Activated CD4-positive, alpha-beta T cell treated with anti-CD3 and anti-CD28 coated beads, Interleukin-2, amount 50 U/mL, for 4 hours (primary cell): ENCODE data around the gene CPN2.

Experiments used
- DNase-seq, 2 experiments: peaks; one replicate each; pipeline ENCODE4 v3.0.0-alpha.2; 2020

CPN2 gene, protein sequence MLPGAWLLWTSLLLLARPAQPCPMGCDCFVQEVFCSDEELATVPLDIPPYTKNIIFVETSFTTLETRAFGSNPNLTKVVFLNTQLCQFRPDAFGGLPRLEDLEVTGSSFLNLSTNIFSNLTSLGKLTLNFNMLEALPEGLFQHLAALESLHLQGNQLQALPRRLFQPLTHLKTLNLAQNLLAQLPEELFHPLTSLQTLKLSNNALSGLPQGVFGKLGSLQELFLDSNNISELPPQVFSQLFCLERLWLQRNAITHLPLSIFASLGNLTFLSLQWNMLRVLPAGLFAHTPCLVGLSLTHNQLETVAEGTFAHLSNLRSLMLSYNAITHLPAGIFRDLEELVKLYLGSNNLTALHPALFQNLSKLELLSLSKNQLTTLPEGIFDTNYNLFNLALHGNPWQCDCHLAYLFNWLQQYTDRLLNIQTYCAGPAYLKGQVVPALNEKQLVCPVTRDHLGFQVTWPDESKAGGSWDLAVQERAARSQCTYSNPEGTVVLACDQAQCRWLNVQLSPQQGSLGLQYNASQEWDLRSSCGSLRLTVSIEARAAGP

DNA sequence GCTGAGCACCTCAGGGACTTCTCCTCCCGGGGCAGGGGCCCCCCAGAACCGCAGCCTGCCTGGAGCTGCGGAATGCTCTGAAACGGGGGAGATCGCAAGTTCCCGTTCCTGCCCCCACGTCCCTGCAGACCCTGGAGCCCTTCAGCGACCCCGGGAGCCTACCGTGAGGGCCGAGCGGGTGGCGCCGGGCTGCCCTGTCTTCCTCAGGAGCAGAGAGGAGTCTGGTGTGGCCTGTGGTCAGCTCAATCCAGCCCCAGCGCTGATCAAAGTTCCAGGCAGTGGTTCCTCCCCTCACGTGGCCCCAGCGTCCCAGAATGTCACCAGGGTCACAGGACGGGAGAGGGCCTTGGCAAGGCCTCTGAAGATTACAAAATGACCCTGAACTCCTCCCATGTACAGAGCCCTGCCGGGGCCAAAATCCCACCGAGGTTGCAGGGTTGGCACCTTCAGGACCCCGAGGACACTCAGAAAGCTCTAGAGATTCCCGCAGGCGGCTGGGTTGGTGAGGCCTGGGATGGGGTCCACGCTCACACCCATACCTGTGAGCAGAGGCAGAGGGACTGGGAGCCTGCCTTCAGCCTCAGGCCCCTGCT is at the start of gene CPN2:
TSS of gene CPN2 (minus strand) at position 249 of the 593 bp plus-strand sequence. CDS start 8,626 bp downstream, outside the sequence.
- no peak for DNase-seq

DNA sequence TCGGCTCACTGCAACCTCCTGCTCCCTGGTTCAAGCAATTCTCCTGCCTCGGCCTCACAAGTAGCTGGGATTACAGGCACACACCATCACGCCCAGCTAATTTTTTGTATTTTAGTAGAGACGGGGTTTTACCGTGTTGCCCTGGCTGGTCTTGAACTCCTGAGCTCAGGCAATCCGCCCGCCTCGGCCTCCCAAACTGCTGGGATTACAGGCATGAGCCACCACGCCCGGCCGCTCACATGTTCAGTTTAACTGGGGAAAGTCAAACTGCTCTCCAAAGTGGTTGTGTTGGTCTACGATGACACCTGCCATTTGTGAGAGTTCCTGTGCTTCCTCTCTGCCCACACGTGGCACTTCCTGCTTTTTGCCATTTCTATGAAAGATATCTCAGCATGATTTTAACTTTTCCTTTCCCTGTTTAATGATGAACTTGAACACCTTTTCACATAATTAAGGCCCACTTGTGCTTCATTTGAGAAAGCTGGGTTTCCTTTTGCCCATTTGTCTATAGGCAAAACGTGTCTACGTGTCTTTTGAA is 48.8 kb upstream of the CPN2 start:
- no peak for DNase-seq

DNA sequence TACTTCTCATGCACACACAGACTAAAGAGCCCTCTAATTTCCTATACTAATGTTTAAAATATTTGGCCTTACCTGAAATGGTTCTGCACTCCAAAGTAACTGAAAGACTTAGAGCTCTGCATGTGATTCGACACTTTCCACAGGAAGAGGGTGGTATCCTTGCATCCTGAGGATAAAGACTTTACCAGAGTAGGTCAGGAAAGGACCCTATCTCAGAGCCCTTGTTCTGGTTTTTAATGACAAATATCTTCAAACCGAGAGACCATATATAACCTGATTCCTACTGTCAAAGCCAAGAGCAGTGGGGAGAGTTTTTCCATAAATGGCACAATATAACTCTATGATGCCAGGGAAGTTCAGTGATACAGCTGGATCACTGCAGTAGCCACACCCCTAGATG is 48.0 kb upstream of the CPN2 start, which contains the start of gene GP5:
TSS of gene GP5 (minus strand) at position 101 of the 400 bp plus-strand sequence. CDS start 984 bp downstream, outside the sequence.
- DNase-seq, result no peak

DNA sequence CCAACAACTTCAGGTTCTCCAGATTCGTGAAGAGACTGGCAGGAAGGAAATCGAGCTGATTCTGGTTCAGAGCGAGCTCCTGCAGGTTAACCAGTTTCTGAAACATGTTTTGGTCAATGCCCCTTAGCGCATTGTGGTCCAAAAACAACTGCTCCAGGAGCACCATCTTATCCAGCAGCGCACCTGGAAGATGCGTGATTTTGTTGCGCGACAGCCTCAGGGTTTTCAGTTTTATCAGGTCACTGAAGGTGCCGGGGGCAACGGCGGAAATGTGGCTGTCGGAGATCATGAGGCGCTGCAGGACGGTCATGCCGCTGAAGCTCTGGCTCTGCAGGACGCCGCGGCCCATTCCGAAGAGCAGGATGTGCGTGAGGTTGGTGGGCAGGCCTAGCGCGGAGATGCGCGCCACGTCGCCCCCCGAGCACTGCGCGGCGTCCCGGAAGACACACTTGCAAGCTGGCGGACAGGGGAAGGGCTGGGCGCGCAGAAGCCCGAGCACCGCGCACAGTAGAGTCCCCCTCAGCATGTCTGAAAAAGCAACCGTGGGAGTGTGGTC is 46.7 kb upstream of the CPN2 start:
- no peak for DNase-seq

DNA sequence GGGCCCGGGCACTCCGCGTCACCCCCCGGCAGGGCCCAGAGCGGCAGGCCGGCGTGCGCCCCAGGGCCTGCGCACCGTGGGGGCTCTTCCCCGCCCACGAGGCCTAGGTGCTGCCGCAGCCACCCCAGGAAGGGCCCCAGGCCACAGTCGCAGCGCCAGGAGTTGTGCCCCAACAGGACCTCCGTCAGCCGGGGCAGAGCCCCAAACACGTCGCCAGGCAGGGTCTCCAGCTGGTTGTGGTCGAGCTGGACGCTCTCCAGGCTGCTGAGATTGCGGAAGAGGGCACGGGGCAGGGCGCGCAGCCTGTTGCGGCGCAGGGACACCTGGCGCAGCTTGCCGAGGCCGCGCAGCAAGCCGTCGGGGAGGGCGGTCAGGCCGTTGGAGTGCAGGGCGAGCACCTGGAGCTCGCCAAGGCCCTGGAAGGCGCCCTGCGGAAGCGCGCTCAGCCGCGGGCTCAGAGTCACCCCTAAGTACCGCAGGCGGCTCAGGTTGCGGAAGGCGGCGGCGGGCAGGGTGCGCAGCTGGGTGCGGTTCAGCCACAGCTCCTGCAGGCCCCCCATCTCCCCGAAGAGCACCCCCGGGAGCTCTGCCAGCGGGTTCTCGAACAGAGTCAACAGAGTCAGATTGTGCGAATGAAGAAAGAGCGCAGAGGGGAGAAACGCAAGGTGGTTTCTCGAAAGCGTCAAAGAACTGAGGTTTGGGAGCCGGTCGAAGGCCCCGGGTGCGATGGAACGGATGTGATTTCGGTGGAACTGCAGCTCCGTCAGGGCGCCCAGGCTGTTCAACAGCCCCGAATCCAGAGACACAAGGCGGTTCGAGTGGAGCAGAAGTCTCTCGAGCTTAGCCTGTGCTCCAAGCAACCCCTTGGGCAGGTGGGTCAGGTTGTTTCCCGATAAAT is 46.0 kb upstream of the CPN2 start:
- DNase-seq, result peak; percentile 22 to 24

DNA sequence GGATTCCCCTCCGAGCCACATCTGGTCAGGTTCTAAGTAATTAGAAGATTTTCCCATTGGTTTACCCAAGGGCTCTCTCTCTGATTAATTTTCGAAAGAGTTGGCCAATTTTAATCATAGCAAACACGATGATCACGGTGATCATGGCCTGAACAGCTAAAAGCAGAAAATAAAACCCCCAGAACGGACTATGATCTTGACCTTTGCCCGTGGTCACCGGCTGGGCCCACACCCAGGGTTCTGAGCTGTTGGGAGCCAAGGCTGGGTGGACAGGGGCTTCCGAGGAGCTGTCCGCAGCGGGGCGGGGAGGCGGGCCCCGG is 45.4 kb upstream of the CPN2 start:
- DNase-seq, result no peak

DNA sequence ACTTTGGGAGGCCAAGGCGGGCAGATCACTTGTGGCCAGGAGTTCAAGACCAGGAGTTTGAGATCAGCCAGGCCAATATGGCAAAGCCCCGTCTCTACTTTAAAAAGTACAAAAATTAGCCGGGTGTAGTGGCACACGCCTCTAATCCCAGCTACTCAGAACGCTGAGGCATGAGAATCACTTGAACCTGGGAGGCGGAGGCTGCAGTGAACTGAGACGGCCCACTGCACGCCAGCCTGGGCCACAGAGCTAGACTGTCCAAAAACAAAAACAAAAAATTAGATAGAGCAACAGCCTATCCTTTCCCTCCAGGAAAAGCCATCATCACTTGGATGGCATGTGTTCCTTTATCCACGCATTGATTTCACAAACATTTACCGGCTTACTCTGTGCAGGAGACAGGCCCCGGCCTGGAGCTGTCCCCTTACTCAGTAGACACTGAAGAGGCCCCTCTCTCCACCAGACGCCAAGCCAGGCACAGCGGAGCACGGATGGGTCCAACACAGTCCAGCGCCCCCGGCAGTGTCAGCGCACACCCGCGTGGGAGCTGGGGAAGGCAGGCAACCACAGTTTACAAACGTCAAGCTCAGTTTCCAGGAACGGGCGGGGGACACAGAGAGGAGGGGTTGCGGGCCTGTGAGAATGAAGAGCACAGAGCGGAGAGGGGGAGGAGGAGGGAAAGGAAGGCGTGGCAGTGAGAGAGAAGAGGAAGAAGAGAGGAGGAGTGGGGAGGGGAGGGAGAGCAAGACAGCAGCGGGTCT is 44.8 kb upstream of the CPN2 start:
- peak; percentile 72 to 77 for DNase-seq

DNA sequence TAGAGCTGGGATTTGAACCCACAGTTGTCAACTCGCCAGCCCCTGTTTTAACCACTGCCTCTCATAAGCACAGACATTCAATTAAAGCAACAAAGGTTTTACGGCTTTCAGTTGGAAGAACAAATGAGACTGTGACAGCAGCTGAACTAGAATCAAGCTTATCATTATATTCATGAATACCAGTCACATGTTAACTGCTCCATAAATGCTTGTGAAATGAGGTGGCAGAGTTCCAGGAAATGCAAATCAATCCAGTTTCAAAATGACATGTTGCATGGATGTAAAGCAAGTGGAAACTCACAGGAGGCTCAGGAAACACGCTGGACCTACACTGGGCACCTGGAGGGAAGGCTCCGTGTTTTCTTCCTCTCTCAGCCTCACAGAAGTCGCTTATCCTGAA is 44.1 kb upstream of the CPN2 start:
- DNase-seq, result no peak

DNA sequence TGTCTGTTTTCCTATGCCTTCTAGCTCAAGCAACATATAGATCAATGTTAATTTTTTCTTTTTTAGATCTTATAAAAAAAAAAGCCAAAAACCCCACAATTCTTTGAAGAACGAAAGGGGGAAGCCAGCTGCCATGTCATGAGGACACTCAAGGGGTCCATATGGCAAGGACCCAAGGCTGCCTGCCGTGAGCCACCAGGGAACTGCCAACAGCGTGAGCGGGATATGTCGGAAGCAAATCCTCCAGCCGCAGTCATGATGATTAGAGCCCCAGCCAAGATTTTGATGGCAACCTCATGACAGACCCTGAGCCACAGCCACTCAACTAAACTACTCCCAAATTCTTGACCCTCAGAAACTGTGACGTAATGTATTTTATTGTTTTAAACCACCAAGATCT is 41.4 kb upstream of the CPN2 start:
- DNase-seq, result no peak

DNA sequence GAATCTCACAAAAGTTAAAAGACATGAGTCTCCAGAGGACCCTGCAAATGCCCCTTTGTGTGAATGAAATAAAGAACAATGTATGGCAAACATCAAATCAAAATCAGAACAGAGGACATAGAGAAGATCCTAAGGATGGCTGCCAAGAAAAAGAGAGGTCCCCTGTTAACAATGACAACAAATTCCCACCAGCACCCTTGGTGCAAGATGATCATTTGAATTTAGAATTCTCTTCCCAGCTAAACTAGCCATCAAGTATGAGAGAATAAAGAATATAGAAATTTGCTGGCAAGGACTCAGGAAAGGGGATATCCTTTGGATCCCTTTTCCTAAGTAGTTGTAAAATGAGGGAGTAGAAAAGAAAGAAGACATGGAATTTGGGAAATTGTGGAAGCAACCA is 39.7 kb upstream of the CPN2 start:
- no peak for DNase-seq

DNA sequence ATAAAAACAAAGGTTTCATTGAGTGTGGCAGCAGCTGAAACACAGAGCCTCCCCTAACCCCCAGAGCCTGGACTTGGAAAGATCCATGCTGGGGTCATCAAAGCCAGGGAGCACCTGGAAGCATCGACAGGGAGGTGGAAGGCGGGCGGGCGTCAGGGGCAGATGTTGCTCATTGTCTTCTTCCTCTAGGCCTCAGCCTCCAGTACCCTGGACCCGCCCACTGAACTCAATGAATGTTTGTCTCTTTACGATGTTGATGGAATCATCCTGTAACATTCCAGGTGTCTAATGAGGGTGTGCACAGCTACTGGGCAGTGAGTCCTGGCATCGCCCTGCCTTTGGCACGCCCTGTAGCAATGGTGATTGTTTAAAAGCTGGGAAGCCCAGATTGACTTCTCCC is 38.1 kb upstream of the CPN2 start:
- no peak for DNase-seq

DNA sequence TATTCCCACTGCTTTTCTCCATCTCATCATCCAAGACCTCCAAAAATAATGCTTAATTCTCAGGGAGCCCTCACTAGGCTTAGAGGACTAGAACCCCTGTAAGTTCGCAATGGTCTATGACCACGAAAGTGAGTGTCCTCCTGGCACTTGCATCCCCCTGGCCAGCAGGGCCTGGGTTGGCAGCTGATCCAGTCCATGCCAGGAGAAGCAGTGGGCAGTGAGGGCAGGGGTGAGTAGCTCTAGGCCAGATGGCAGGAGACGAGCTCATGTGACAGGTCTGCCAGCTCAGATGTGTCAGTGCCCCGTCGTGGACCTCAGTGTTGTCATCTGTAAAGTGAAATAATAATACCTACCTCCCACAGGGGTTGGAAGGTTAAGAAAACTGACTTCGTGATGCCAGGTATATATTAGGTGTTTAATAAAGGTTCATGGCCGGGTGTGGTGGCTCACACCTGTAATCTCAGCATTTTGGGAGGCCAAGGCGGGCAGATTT is 36.8 kb upstream of the CPN2 start:
- DNase-seq, result no peak

DNA sequence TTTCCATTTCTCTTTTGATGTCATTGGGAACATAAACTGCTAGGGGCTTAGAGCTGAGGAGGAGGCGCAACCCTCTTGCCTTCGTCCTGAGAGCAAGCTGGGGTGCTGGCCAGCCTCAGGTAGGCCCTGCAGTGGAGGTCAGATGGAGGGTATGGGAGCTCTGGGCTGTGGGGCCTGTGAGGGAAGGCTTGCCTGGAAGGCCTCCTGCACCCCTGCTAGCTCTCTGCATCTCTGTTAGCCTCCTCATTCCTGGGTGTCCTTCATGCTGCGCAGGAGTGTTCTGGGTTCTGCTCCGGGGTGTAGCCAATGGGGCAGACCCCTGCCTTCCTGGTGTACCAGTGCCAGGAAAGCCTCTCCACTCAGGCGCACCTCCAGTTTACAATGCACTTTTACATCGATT is 36.1 kb upstream of the CPN2 start:
- no peak for DNase-seq

DNA sequence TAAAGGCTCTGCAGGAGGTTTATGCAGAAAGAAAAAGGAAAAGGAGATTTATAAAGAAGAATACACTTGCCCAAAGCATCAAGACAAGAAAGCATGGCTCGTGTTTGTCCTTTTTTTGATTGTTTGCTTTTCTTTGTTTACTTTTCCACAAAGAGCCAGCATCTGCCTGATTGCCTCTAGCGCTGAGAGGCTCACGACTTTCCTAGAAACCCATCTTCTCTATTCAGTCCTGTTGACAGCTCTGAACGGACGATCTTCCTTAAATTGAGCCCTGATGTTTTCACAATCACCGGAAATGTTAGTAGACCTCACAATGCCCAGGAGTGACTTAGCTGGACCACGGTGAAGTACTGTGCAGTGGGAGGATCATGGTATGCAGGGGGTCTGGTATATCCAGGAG is 35.5 kb upstream of the CPN2 start:
- DNase-seq, result no peak

DNA sequence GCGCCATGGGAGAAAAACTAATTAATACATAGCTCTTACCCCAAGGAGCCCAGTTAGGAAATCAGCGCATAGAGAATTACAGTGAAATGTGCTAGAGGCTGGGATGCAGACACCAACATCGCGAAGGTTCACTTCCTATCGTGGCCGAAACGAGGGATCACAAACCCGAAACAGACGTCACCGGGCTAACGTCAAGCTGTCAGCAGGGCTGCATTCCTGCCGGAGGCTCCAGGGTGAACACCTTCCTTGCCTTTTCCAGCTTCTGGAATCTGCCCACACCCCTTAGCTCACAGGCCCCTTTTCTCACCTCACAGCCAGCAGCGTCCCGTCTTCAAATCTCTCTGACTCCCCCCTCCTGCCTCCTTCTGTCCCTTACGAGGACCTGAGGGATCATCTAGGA is 34.9 kb upstream of the CPN2 start:
- no peak for DNase-seq

DNA sequence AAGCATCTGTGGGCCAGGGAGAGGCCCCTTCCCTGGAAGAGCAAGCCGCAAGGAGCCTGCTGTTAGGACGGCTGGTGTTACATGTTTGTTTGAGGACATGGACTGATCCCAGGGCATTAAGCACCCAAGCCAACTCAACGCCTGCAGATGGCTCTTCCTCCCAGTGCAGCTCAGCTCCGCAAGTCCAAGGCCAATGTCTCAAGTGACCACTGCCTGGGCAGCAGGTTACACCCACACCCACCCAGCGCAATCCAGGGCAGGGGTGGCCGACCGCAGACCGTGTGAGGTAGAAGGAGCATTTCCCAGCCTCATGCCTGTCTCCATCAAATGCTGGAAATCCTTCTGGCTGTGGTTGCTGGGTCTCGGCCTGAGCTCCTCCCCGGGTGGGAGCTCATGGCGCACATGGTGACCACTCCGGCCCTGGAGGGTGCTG is 33.5 kb upstream of the CPN2 start:
- DNase-seq, result no peak

DNA sequence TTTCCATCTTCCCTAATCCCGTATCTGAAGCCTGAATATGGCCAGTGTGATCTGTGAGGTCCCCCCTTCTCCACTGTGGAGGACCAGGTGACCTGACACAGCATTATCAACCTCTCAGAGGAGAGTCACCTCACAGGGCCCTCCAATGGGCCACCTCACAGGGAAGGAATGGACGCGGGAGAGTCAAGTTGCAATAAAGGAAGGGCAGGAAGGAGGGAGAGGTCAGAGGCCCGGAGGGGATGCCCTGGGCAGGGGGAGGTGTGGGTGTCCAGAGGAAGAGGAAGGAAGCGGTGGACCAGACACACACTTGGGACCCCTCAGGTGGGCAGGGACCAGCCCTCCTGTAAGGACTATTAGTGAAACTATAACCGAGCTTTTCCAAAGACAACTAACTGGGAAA is 33.0 kb upstream of the CPN2 start:
- DNase-seq, result no peak

DNA sequence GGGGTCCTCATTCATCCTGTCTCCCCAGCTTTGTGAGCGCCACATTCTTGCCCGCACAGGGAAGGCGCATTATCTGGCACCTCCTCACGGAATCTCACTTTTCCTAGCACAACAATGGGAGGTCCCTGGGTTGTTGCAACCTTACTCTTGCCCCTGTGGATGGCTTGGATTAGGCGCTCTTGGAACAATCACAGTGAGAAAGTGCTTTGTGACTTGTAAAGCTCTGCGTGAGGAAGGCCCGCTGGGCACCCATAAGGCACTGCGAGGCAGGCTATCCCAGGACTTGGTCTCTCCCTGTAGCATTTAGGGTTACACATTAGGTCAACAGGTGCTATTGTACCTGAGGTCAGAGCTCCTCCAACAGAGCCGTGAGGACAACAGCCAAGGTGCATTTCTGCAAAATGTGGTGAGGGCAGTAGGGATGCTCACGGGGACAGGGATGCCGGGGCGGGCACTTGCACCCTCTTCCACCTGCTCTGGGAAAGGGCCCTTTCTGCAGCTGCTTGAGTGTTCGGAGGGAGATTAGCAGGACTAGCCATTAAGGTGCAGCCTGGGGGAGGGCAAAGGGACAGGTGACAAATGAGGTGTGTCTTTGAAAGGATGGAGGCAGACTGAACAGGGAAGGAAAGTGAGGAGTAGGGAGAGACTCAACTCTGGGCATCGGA is 32.3 kb upstream of the CPN2 start:
- no peak for DNase-seq

DNA sequence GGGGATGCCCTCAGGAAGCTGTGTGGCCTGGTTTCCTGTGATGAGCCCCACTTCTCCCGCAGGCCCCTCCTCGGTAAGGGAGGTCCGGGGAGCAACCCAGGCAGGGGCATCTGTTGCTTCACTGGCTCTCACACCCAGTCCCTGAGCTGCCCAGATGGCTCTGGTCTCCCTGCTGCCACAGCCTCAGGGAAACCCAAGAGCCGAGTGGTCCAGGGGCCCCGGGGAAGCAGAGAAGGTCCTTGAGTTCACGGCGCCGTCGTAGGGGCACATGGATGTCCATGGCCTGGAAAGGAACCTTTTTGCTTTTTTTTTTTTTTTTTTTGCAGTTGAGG is 31.7 kb upstream of the CPN2 start:
- no peak for DNase-seq

DNA sequence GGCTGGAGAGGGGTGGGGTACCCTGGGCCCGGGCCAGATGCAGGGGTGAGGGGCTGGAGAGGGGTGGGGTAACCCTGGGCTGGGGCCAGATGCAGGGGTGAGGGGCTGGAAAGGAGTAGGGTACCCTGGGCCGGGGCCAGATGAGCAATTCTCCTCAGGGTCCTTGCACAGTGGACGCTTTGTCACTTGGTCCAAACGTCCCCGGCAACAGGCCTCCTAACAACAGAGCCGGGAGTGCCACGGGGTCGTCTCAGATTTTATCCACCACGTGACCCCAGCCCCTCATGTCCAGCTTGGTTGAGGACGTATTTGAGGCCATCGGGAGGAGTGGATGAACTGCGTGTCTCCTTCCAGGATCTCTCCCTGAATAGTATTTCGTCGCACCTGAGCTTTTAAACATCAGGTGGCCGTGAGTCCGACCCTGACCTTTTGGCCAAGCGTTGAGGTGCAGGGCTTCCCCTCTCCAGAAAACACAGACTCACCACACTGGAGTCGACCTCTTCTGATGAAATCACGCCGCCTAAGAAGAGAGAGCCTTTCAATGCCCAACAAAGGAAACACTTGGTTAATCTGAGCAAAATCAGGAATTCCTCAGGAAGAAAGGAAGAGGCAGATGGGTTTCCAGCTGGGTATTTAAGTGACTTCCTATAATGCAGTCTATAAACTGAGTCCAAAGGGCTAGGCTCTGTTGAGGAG is 31.2 kb upstream of the CPN2 start:
- no peak for DNase-seq

DNA sequence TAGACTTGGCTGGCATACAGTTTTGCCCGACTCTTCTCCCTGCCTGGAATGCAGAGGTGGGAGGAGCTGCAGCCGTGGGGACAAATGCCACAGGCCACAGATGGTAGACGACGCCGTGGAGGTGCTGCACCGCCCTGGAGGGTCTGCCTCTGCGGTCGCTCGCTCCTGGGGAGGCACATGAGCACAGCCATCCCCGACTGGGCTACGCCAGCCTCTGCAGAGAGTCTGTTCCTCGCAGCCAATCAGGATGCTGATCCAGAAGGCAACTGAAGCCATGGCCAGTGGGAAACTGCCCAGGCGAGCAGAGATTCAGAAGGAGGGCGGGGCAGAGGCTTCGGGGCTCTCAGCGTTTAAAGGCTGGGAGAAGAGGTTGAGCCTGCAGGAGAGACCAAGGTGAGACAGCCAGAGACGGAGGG is 30.3 kb upstream of the CPN2 start:
- DNase-seq, result no peak
